HL-60 (cell line): ENCODE measurements around the gene PDE2A.

Source experiments
- CTCF ChIP-seq: IDR thresholded peaks from one replicate; pipeline ENCODE4 v1.5.1; 2011; ENCODE audit warnings: low read length, control low read depth, inconsistent platforms; ENCODE audit not compliant: insufficient read depth
- GABPA ChIP-seq: IDR thresholded peaks from 2 replicates; pipeline ENCODE4 v1.6.1; 2012; ENCODE audit warnings: low read depth
- POLR2AphosphoS5 ChIP-seq: IDR thresholded peaks from 2 replicates; pipeline ENCODE4 v1.6.1; 2012; ENCODE audit warnings: low read depth
- REST ChIP-seq: IDR thresholded peaks from 2 replicates; pipeline ENCODE4 v1.6.1; 2012; ENCODE audit warnings: low read depth; ENCODE audit not compliant: insufficient replicate concordance

GRCh38 chr11:72685560-72686480 lies 11.6 kb upstream of the PDE2A start:
- TF ChIP-seq CTCF, result no peak
- no peak for TF ChIP-seq POLR2AphosphoS5
- TF ChIP-seq REST, result no peak
- TF ChIP-seq GABPA, result no peak
